Measurements from ENCODE around the gene ROBO4. TPM values are rescaled to one million over a fixed set of nuclear protein-coding genes. Genes with fewer than 3 reads are reported as not detected.

The ROBO4 gene
- total and polyA plus RNA-seq, 2 donors = 1.5 to 3.7 TPM

DNA sequence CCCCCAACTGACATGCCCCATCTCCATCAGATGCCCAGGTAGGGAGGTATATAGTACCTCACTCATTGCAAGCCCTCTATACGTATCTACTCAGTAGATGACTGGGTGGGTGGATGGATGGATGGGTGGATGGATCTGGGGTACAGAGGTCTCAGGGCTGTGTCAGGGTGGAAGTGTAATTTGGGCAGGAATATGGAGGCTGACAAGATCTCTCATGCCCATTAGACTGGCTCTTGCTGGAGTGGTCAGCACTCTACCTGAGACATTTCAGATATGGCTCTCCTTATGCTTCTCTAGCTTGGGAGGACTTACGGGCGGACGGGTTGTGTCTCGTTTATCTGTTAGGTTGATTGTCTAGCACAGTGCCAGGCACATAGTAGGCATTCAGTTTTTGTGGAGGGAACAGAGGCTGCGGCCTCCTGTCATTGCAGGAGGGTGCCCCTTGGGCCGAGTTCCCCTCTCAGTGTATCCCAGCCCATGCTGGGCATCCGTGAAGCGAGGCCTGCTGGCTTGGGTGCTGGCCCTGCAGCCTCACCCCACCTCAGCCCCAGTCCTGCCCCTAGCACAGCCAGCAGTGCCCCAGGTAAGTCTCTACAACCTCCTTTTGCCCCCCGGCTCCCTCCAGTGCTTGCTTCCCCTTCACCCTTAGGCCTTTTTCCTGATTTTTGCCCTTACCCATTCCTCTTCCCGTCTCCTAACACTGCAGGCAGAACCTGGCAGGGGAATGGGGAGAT lies 18.7 kb downstream of the ROBO4 start:
- Histone ChIP-seq H3K4me1 (ENCODE audit: control insufficient read depth in 2 of 2, insufficient read depth in 2 of 2, low read length in 2 of 2) (peaks cover 7 to 18% of the 10 kb centered on the region in 2 donors), H3K27me3 (ENCODE audit: control insufficient read depth in 2 of 2, insufficient read depth in 1 of 2, low read length in 1 of 2) (peaks cover 23 to 48% of the 10 kb centered on the region in 2 donors), H3K4me3 (ENCODE audit: low read length in 2 of 2) (no peak overlapping the region), H3K36me3 (ENCODE audit: control insufficient read depth in 2 of 2, insufficient read depth in 2 of 2, low read length in 1 of 2) (no peaks in the 10 kb centered on the region), H3K9me3 (ENCODE audit: control insufficient read depth in 2 of 2, insufficient read depth in 1 of 2, low read length in 1 of 2) (peaks cover 0 to 1% of the 10 kb centered on the region in 2 donors), H3K27ac (ENCODE audit: low read depth in 1 of 2, low read length in 1 of 2) (no peak overlapping the region)
- DNase-seq (ENCODE audit: low read depth in 6 of 9, low spot score in 9 of 9) = no peak
- WGBS = 98% methylated on average over 11 of the region's 11 CpGs

DNA sequence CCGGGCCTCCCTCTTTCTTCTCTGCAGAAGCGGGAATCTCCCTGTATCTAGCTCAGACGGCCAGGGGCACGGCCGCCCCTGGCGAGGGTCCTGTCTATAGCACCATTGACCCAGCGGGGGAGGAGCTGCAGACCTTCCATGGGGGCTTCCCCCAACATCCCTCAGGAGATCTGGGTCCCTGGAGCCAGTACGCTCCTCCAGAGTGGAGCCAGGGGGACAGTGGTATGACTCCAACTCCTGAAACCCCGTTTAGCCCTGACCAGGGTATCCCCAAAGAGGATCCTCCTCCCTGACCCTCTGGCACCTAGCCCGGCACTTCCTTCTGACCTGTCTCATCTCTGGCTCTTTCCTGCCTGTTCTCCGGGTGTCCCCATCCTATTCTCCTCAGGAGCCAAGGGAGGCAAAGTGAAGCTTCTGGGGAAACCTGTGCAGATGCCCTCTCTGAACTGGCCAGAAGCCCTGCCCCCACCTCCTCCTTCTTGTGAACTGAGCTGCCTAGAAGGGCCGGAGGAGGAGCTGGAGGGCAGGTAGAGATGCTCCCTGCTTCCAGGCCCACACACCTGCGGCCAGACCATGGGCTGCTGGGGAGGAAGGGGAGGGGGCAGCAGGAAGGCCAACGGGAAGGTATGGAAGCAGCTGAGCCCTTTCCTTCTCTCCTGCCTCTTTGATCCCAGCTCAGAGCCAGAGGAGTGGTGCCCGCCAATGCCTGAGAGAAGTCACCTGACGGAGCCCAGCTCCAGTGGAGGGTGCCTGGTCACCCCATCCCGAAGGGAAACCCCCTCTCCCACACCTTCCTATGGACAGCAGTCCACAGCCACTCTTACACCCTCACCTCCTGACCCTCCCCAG lies 19.5 kb downstream of the ROBO4 start:
- WGBS = 85% methylated on average over 17 of the region's 17 CpGs
- H3K9me3 ChIP-seq (ENCODE audit: control insufficient read depth in 2 of 2, insufficient read depth in 1 of 2, low read length in 1 of 2) = peaks cover 0 to 1% of the 10 kb centered on the region in 2 donors
- peaks cover 25 to 56% of the 10 kb centered on the region in 2 donors for H3K27me3 ChIP-seq (ENCODE audit: control insufficient read depth in 2 of 2, insufficient read depth in 1 of 2, low read length in 1 of 2)
- peaks cover 7 to 18% of the 10 kb centered on the region in 2 donors for H3K4me1 ChIP-seq (ENCODE audit: control insufficient read depth in 2 of 2, insufficient read depth in 2 of 2, low read length in 2 of 2)
- H3K27ac ChIP-seq (ENCODE audit: low read depth in 1 of 2, low read length in 1 of 2) = no peak overlapping the region
- H3K4me3 ChIP-seq (ENCODE audit: low read length in 2 of 2) = no peak overlapping the region
- H3K36me3 ChIP-seq (ENCODE audit: control insufficient read depth in 2 of 2, insufficient read depth in 2 of 2, low read length in 1 of 2) = no peaks in the 10 kb centered on the region
- DNase-seq (ENCODE audit: low read depth in 6 of 9, low spot score in 9 of 9) = no peak

DNA sequence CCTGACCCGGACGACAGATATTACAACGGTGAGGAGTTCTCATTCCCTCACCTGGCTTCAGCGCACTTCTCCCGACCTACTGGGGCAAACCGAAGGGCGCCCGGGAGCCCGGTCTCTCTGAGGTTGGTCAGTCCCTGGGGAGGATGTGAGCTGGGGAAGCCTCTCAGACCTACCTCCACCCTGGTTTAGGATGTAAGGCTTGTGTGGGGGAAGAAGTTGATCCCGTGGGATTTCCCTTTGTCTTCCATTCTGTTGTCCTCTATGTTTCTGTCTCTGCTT lies 20.1 kb downstream of the ROBO4 start:
- DNase-seq (ENCODE audit: low read depth in 6 of 9, low spot score in 9 of 9) = no peak

DNA sequence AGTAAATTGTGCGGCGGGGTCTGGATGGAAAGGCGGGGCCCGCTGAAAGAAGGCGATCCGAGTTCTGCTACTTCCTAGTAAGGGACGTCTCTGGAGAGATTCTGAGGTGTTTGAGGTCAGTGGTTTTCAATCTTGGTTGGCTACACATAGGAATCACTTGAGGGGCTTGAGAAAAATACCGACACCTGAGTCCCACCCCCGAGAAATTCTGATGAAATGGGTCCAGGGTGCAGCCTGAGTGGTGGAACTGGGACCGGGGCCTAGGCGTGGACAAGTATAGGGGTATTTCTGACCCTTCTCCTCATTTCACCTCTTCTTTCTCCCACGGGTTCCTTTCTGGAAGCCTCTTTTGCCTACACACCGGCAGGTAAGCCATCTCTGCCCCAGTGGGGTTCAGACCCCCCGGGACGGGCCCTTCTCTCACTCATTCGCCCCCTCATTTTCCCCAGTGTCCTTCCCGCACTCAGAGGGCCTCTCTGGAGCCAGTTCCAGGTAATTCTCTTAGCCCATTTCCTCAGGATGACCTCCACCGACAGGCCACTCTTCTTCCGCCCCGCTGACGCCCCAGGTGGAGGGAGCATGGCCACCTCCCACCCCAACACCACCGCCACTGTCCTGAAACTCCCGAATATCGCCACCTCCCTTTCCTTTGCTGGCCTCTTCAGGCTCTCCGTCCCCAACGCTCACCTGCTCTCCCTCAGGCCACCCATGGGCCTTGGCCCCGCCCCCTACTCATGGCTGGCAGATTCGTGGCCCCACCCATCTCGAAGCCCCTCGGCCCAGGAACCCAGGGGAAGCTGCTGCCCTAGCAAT lies 20.6 kb downstream of the ROBO4 start:
- Histone ChIP-seq H3K36me3 (ENCODE audit: control insufficient read depth in 2 of 2, insufficient read depth in 2 of 2, low read length in 1 of 2) (no peaks in the 10 kb centered on the region), H3K4me3 (ENCODE audit: low read length in 2 of 2) (peak overlapping the region; percentile 54 to 71), H3K27ac (ENCODE audit: low read depth in 1 of 2, low read length in 1 of 2) (no peak overlapping the region), H3K27me3 (ENCODE audit: control insufficient read depth in 2 of 2, insufficient read depth in 1 of 2, low read length in 1 of 2) (peaks cover 25 to 67% of the 10 kb centered on the region in 2 donors), H3K4me1 (ENCODE audit: control insufficient read depth in 2 of 2, insufficient read depth in 2 of 2, low read length in 2 of 2) (peaks cover 7 to 18% of the 10 kb centered on the region in 2 donors), H3K9me3 (ENCODE audit: control insufficient read depth in 2 of 2, insufficient read depth in 1 of 2, low read length in 1 of 2) (peaks cover 0 to 1% of the 10 kb centered on the region in 2 donors)
- DNase-seq (ENCODE audit: low read depth in 6 of 9, low spot score in 9 of 9) = no peak
- 17% methylated on average over 30 of the region's 30 CpGs for WGBS

More for the DNA sequence above, 20.1 kb downstream of the ROBO4 start:
- Histone ChIP-seq H3K36me3 (ENCODE audit: control insufficient read depth in 2 of 2, insufficient read depth in 2 of 2, low read length in 1 of 2) (no peaks in the 10 kb centered on the region), H3K27me3 (ENCODE audit: control insufficient read depth in 2 of 2, insufficient read depth in 1 of 2, low read length in 1 of 2) (peaks cover 25 to 61% of the 10 kb centered on the region in 2 donors), H3K4me1 (ENCODE audit: control insufficient read depth in 2 of 2, insufficient read depth in 2 of 2, low read length in 2 of 2) (peaks cover 7 to 18% of the 10 kb centered on the region in 2 donors), H3K4me3 (ENCODE audit: low read length in 2 of 2) (no peak overlapping the region), H3K9me3 (ENCODE audit: control insufficient read depth in 2 of 2, insufficient read depth in 1 of 2, low read length in 1 of 2) (peaks cover 0 to 1% of the 10 kb centered on the region in 2 donors), H3K27ac (ENCODE audit: low read depth in 1 of 2, low read length in 1 of 2) (no peak overlapping the region)
- 49% methylated on average over 10 of the region's 10 CpGs for WGBS

DNA sequence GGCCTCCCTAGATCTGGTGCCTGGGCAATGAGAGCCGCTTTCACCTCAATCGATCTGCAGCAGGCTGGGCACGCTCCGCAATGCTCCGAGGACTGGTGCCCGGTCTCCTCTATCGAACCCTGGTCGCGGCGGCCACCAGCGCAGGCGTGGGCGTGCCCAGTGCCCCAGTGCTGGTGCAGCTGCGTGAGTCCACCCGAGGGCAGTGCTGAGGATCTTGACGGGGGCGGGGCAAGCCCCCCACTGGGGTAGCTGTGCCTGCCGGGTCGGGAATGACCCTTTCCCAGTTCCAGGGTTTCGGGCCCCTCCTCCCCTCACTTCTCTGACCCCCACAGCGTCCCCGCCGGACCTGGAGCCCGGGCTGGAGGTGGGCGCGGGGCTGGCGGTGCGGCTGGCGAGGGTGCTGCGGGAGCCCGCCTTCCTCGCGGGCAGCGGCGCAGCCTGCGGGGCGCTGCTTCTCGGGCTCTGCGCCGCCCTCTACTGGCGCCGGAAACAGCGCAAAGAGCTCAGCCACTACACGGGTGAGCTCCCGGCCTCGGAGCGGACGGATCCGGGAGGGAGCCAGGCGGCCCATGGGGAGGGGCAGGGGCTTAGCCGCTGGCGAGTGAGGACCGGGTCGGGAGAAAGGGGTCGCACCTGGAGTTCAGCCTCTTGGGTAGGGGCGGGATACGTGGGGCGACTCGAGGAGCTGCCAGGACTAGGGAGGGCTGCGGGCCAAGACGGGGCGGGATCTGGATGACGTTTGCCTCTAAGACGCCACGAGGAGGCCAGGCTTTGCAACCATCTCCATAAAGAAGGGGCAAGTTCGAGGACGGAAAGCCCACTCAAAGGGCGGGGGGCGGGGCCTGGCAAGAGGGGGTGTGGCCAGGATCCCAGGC lies 21.5 kb downstream of the ROBO4 start:
- 2% methylated on average over 69 of the region's 69 CpGs for WGBS
- DNase-seq (ENCODE audit: low read depth in 6 of 9, low spot score in 9 of 9) = peak; percentile 43 to 89 (median 61)
- peaks cover 27 to 75% of the 10 kb centered on the region in 2 donors for H3K27me3 ChIP-seq (ENCODE audit: control insufficient read depth in 2 of 2, insufficient read depth in 1 of 2, low read length in 1 of 2)
- H3K4me3 ChIP-seq (ENCODE audit: low read length in 2 of 2) = peak overlapping the region; percentile 54 to 71
- peak overlapping the region; percentile 61 to 70 for H3K27ac ChIP-seq (ENCODE audit: low read depth in 1 of 2, low read length in 1 of 2)
- peaks cover 7 to 18% of the 10 kb centered on the region in 2 donors for H3K4me1 ChIP-seq (ENCODE audit: control insufficient read depth in 2 of 2, insufficient read depth in 2 of 2, low read length in 2 of 2)
- peaks cover 0 to 1% of the 10 kb centered on the region in 2 donors for H3K9me3 ChIP-seq (ENCODE audit: control insufficient read depth in 2 of 2, insufficient read depth in 1 of 2, low read length in 1 of 2)
- H3K36me3 ChIP-seq (ENCODE audit: control insufficient read depth in 2 of 2, insufficient read depth in 2 of 2, low read length in 1 of 2) = no peaks in the 10 kb centered on the region

DNA sequence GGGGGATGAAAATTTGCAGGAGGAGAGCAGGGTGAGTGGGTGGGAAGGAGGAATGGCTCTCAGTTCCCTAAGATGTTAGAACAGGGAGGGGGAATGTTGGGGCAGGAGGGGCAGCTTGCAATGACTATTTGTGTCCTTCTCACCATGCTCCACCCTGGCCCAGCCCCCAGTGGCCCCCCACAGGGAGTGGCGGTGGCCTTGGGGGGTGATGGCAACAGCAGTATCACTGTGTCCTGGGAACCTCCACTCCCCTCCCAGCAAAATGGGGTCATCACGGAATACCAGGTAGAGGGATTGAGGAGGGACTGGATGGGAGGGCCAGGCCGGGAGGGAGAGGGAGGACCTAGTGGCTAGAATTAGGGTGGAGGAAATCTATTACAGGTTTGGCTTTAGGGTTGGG lies 22.3 kb downstream of the ROBO4 start:
- 74% methylated on average over 3 of the region's 3 CpGs for WGBS
- H3K36me3 ChIP-seq (ENCODE audit: control insufficient read depth in 2 of 2, insufficient read depth in 2 of 2, low read length in 1 of 2) = no peaks in the 10 kb centered on the region
- H3K27ac ChIP-seq (ENCODE audit: low read depth in 1 of 2, low read length in 1 of 2) = no peak overlapping the region
- no peak for DNase-seq (ENCODE audit: low read depth in 6 of 9, low spot score in 9 of 9)
- H3K27me3 ChIP-seq (ENCODE audit: control insufficient read depth in 2 of 2, insufficient read depth in 1 of 2, low read length in 1 of 2) = peaks cover 31 to 83% of the 10 kb centered on the region in 2 donors
- H3K9me3 ChIP-seq (ENCODE audit: control insufficient read depth in 2 of 2, insufficient read depth in 1 of 2, low read length in 1 of 2) = peaks cover 0 to 1% of the 10 kb centered on the region in 2 donors
- peaks cover 7 to 18% of the 10 kb centered on the region in 2 donors for H3K4me1 ChIP-seq (ENCODE audit: control insufficient read depth in 2 of 2, insufficient read depth in 2 of 2, low read length in 2 of 2)
- H3K4me3 ChIP-seq (ENCODE audit: low read length in 2 of 2) = peak overlapping the region in 1 of 2 donors; percentile 71

DNA sequence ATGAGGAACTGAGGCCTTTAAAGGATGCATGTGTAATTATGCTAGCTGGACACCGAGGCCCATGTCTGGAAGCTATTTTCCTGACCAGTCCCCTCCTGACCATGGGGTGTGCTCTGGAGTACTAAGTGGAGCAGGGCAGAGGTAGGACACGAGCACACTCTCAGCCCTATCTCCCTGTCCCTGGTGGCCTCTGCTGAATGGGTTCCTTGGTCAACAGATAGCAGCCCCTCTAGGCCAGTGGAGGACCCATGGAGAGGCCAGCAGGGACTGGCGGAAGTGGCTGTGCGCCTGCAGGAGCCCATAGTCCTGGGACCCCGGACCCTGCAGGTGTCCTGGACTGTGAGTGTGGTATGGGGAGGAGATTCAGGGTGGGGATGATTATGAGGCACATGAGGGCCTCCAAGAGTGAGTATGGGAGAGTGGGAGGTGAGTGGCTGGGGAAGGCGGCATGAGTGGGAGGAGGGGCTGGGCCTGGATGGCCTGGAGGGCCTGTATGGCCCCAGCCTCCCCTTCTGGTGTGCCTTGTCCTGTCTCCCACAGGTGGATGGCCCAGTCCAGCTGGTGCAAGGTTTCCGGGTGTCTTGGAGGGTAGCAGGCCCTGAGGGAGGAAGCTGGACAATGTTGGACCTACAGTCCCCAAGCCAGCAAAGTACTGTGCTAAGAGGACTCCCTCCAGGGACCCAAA lies 23.0 kb downstream of the ROBO4 start:
- H3K4me3 ChIP-seq (ENCODE audit: low read length in 2 of 2) = no peak overlapping the region
- DNase-seq (ENCODE audit: low read depth in 6 of 9, low spot score in 9 of 9) = no peak
- peaks cover 37 to 90% of the 10 kb centered on the region in 2 donors for H3K27me3 ChIP-seq (ENCODE audit: control insufficient read depth in 2 of 2, insufficient read depth in 1 of 2, low read length in 1 of 2)
- no peaks in the 10 kb centered on the region for H3K36me3 ChIP-seq (ENCODE audit: control insufficient read depth in 2 of 2, insufficient read depth in 2 of 2, low read length in 1 of 2)
- WGBS = 96% methylated on average over 7 of the region's 7 CpGs
- H3K27ac ChIP-seq (ENCODE audit: low read depth in 1 of 2, low read length in 1 of 2) = no peak overlapping the region
- peaks cover 7 to 18% of the 10 kb centered on the region in 2 donors for H3K4me1 ChIP-seq (ENCODE audit: control insufficient read depth in 2 of 2, insufficient read depth in 2 of 2, low read length in 2 of 2)
- peaks cover 0 to 1% of the 10 kb centered on the region in 2 donors for H3K9me3 ChIP-seq (ENCODE audit: control insufficient read depth in 2 of 2, insufficient read depth in 1 of 2, low read length in 1 of 2)

DNA sequence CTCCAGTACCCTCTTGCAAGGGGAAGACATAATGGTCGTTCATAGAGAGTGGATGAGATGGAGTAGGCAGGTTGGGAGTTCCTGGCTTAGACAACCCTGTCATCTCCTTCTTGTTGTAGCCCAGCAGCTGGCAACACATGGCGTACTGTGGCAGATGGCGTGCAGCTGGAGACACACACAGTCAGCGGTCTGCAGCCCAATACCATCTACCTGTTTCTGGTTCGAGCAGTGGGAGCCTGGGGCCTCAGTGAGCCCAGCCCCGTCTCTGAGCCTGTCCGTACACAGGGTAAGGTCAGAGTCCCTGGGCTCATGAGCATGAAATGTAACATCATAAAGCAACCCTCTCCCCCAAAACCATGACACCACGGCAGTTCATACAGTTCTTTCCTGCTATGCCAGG lies 23.7 kb downstream of the ROBO4 start:
- H3K4me1 ChIP-seq (ENCODE audit: control insufficient read depth in 2 of 2, insufficient read depth in 2 of 2, low read length in 2 of 2) = peaks cover 7 to 18% of the 10 kb centered on the region in 2 donors
- no peak overlapping the region for H3K27ac ChIP-seq (ENCODE audit: low read depth in 1 of 2, low read length in 1 of 2)
- peaks cover 42 to 96% of the 10 kb centered on the region in 2 donors for H3K27me3 ChIP-seq (ENCODE audit: control insufficient read depth in 2 of 2, insufficient read depth in 1 of 2, low read length in 1 of 2)
- 93% methylated on average over 8 of the region's 8 CpGs for WGBS
- no peaks in the 10 kb centered on the region for H3K36me3 ChIP-seq (ENCODE audit: control insufficient read depth in 2 of 2, insufficient read depth in 2 of 2, low read length in 1 of 2)
- H3K4me3 ChIP-seq (ENCODE audit: low read length in 2 of 2) = no peak overlapping the region
- DNase-seq (ENCODE audit: low read depth in 6 of 9, low spot score in 9 of 9) = no peak
- peaks cover 0 to 1% of the 10 kb centered on the region in 2 donors for H3K9me3 ChIP-seq (ENCODE audit: control insufficient read depth in 2 of 2, insufficient read depth in 1 of 2, low read length in 1 of 2)
